ENCODE results near the gene COQ2. TPM values are rescaled to one million over a fixed set of nuclear protein-coding genes. Genes with fewer than 3 reads are reported as not detected.
"Not testable (repeated sequence)": the region's sequence is repeated elsewhere in the genome, so short reads cannot be mapped to it uniquely, and the experiment has no call there.

Gene COQ2
- 20.0 TPM for total RNA-seq
- long read RNA-seq, transcript COQ2-206 (7 exons, 1,641 nt) = major isoform, 36 of 40 reads
- long read RNA-seq, partial matches to known transcripts = 1 of 40 reads
- long read RNA-seq, other reads (novel, unspliced or antisense) = 2 of 40 reads

GRCh38 chr4:83284193-83285054 lies at the start of gene COQ2:
Gene COQ2 (minus strand): TSS chr4:83284798. CDS start chr4:83284764, 34 bp downstream.
- DNase-seq (peak; percentile 97), ATAC-seq (peak; percentile 98)
- intact Hi-C loops (cut with micrococcal nuclease) = loop anchor here (10.0 kb wide), 1 partner anchor 170 kb away; the partner anchor contains the start of genes HELQ and MRPS18C

GRCh38 chr4:83331956-83332355 lies 47.4 kb upstream of the COQ2 start:
- DNase-seq (no peak), ATAC-seq (no peak)
- intact Hi-C loops (cut with micrococcal nuclease) = no loop called here

GRCh38 chr4:83329521-83330110 lies 45.0 kb upstream of the COQ2 start:
- ATAC-seq = no peak
- intact Hi-C loops (cut with micrococcal nuclease) = no loop called here
- no peak for DNase-seq

- intact Hi-C loops (cut with micrococcal nuclease) = no loop called here
- DNase-seq = no peak
- no peak for ATAC-seq
These were observed 44.1 kb upstream of the COQ2 start for GRCh38 chr4:83328521-83329187.

- DNase-seq = no peak
- intact Hi-C loops (cut with micrococcal nuclease) = no loop called here
These were observed 41.9 kb upstream of the COQ2 start for GRCh38 chr4:83326546-83326945.

GRCh38 chr4:83325306-83325705 lies 40.7 kb upstream of the COQ2 start:
- intact Hi-C loops (cut with micrococcal nuclease); ATAC-seq; DNase-seq: not testable (repeated sequence)

More at GRCh38 chr4:83326546-83326945, 41.9 kb upstream of the COQ2 start:
- ATAC-seq = no peak

GRCh38 chr4:83323136-83323535 lies 38.5 kb upstream of the COQ2 start:
- DNase-seq (no peak), ATAC-seq (no peak)
- intact Hi-C loops (cut with micrococcal nuclease) = no loop called here

GRCh38 chr4:83320548-83320947 lies 36.0 kb upstream of the COQ2 start:
- intact Hi-C loops (cut with micrococcal nuclease) = no loop called here
- peak; percentile 70 for DNase-seq
- peak; percentile 72 for ATAC-seq

GRCh38 chr4:83318666-83319065 lies 34.1 kb upstream of the COQ2 start:
- no peak for DNase-seq

GRCh38 chr4:83317671-83318070 lies 33.1 kb upstream of the COQ2 start:
- DNase-seq = no peak
- intact Hi-C loops (cut with micrococcal nuclease) = no loop called here

More at GRCh38 chr4:83318666-83319065, 34.1 kb upstream of the COQ2 start:
- intact Hi-C loops (cut with micrococcal nuclease) = no loop called here
- ATAC-seq = no peak

GRCh38 chr4:83316459-83317165 lies 32.0 kb upstream of the COQ2 start:
- intact Hi-C loops (cut with micrococcal nuclease) = no loop called here
- no peak for ATAC-seq

More at GRCh38 chr4:83317671-83318070, 33.1 kb upstream of the COQ2 start:
- no peak for ATAC-seq

GRCh38 chr4:83315341-83315870 lies 30.8 kb upstream of the COQ2 start:
- ATAC-seq = no peak

More at GRCh38 chr4:83316459-83317165, 32.0 kb upstream of the COQ2 start:
- no peak for DNase-seq

GRCh38 chr4:83308672-83309071 lies 24.1 kb upstream of the COQ2 start:
- ATAC-seq = no peak
- intact Hi-C loops (cut with micrococcal nuclease) = no loop called here
- DNase-seq = no peak

More at GRCh38 chr4:83315341-83315870, 30.8 kb upstream of the COQ2 start:
- intact Hi-C loops (cut with micrococcal nuclease) = no loop called here
- DNase-seq = no peak

- intact Hi-C loops (cut with micrococcal nuclease) = no loop called here
- DNase-seq = no peak
- ATAC-seq = no peak
These were observed 23.3 kb upstream of the COQ2 start for GRCh38 chr4:83307920-83308319.

GRCh38 chr4:83305187-83305586 lies 20.6 kb upstream of the COQ2 start:
- intact Hi-C loops (cut with micrococcal nuclease) = no loop called here
- DNase-seq = no peak
- ATAC-seq = no peak

- intact Hi-C loops (cut with micrococcal nuclease) = no loop called here
- no peak for DNase-seq
- ATAC-seq = no peak
These were observed 13.1 kb upstream of the COQ2 start for GRCh38 chr4:83297548-83298260.

GRCh38 chr4:83293305-83294046 lies 8.9 kb upstream of the COQ2 start:
- intact Hi-C loops (cut with micrococcal nuclease) = no loop called here
- DNase-seq (no peak), ATAC-seq (no peak)

Data from left ventricle myocardium superior (tissue), 1 donor.